Esophagus mucosa (tissue), 1 donor: ENCODE data around the gene FBXL14. TPM values are rescaled to one million over a fixed set of nuclear protein-coding genes. Genes with fewer than 3 reads are reported as not detected.

ENCODE experiments used
- ATAC-seq: fragments of 200-7000 bp; cut with Tn5 transposase; one replicate; pipeline ENCODE4 v1.9.1; 2020
- total RNA-seq: library from RNA; stranded (reverse); gene quantifications from one replicate; pipeline ENCODE4 v1.2.4, GENCODE V29; 2023
- donor health status: DM: yes; HTN: yes; CAD: no.

FBXL14 gene
- total RNA-seq: 6.9 TPM

GRCh38 chr12:1594261-1595025 lies at the start of gene FBXL14:
Gene FBXL14 (minus strand): TSS chr12:1594581. CDS start chr12:1594066, 515 bp downstream.
- ATAC-seq: peak; percentile 67

GRCh38 chr12:1643905-1644533 lies 49.6 kb upstream of the FBXL14 start:
- ATAC-seq: no peak

- ATAC-seq: no peak
Measured at GRCh38 chr12:1643043-1643442, 48.7 kb upstream of the FBXL14 start.

GRCh38 chr12:1642513-1642912 lies 48.1 kb upstream of the FBXL14 start:
- no peak for ATAC-seq

- no peak for ATAC-seq
Measured at GRCh38 chr12:1640328-1641234, 46.2 kb upstream of the FBXL14 start.

GRCh38 chr12:1639538-1639937 lies 45.2 kb upstream of the FBXL14 start:
- ATAC-seq: peak; percentile 12

GRCh38 chr12:1638203-1638602 lies 43.8 kb upstream of the FBXL14 start:
- ATAC-seq: no peak

- no peak for ATAC-seq
Measured at GRCh38 chr12:1635301-1636095, 41.1 kb upstream of the FBXL14 start.

GRCh38 chr12:1634590-1635191 lies 40.3 kb upstream of the FBXL14 start:
- ATAC-seq: peak; percentile 66

- ATAC-seq: no peak
Measured at GRCh38 chr12:1634149-1634548, 39.8 kb upstream of the FBXL14 start.

GRCh38 chr12:1633459-1633858 lies 39.1 kb upstream of the FBXL14 start:
- ATAC-seq: no peak

GRCh38 chr12:1632702-1633101 lies 38.3 kb upstream of the FBXL14 start:
- ATAC-seq: no peak

GRCh38 chr12:1630827-1631591 lies 36.6 kb upstream of the FBXL14 start:
- no peak for ATAC-seq

- peak; percentile 58 for ATAC-seq
Measured at GRCh38 chr12:1630133-1630826, 35.9 kb upstream of the FBXL14 start.

GRCh38 chr12:1629338-1630132 lies 35.2 kb upstream of the FBXL14 start:
- no peak for ATAC-seq

- ATAC-seq: no peak
Measured at GRCh38 chr12:1628666-1629337, 34.4 kb upstream of the FBXL14 start, which contains the start of gene WNT5B. Gene WNT5B (plus strand): TSS chr12:1629231. CDS start chr12:1631355, 2,124 bp downstream.

- no peak for ATAC-seq
Measured at GRCh38 chr12:1622406-1622805, 28.0 kb upstream of the FBXL14 start.

GRCh38 chr12:1620092-1620491 lies 25.7 kb upstream of the FBXL14 start:
- ATAC-seq: no peak

- ATAC-seq: peak; percentile 81
Measured at GRCh38 chr12:1619587-1619986, 25.2 kb upstream of the FBXL14 start.
